Transverse colon (tissue), 4 donors: ENCODE data around the gene GIMAP2. TPM values are rescaled to one million over a fixed set of nuclear protein-coding genes. Genes with fewer than 3 reads are reported as not detected.

ENCODE experiments used
- DNase-seq: peaks from one replicate; pipeline ENCODE4 v3.0.0-alpha.2; 2019
- H3K27ac ChIP-seq, 4 donors: fragments of 200-600 bp; sonication (generic); 2 replicates each; pipeline ENCODE4 v1.5.1; 2016 to 2018; ENCODE audit warnings: inconsistent platforms in 4 of 4
- H3K27me3 ChIP-seq: fragments of 200-600 bp; sonication (generic); 2 replicates; pipeline ENCODE4 v1.5.1; 2017; ENCODE audit warnings: inconsistent platforms
- H3K36me3 ChIP-seq, 4 donors: fragments of 200-600 bp; sonication (generic); 2 replicates each; pipeline ENCODE4 v1.5.1; 2017 to 2019; ENCODE audit warnings: inconsistent platforms in 4 of 4
- H3K4me1 ChIP-seq, 4 donors: fragments of 200-600 bp; sonication (generic); 2 replicates each; pipeline ENCODE4 v1.5.1; 2017 to 2020; ENCODE audit warnings: inconsistent platforms in 4 of 4
- H3K4me3 ChIP-seq, 4 donors: fragments of 200-600 bp; sonication (generic); 1 replicate in 1 of 4; 2 replicates in 3 of 4; pipeline versions ENCODE4 v1.5.1 to v1.6.1; 2017 to 2019; ENCODE audit warnings: inconsistent platforms in 4 of 4
- H3K9me3 ChIP-seq, 2 donors: fragments of 200-600 bp; sonication (generic); 2 replicates each; pipeline ENCODE4 v1.5.1; 2017 to 2019; ENCODE audit warnings: inconsistent platforms in 2 of 2
- CTCF ChIP-seq, 5 experiments: fragments of 200-600 bp in 3 of 5; fragments of 450-650 bp in 2 of 5; sonication (generic) in 3 of 5; IDR thresholded peaks; 1 replicate in 2 of 5; 2 replicates in 3 of 5; pipeline ENCODE4 v1.5.1; 2016 to 2017; ENCODE audit warnings: antibody characterized with exemption in 5 of 5, inconsistent platforms in 3 of 5, mild to moderate bottlenecking in 2 of 5, moderate library complexity in 1 of 5
- EP300 ChIP-seq: sonication (generic); formaldehyde crosslinking; IDR thresholded peaks from one replicate; pipeline ENCODE4 v1.6.1; 2017; ENCODE audit warnings: antibody characterized with exemption, low read depth
- POLR2A ChIP-seq: fragments of 450-650 bp; IDR thresholded peaks from one replicate; pipeline ENCODE4 v1.6.1; 2016; ENCODE audit warnings: antibody characterized with exemption, mild to moderate bottlenecking, moderate library complexity
- POLR2AphosphoS5 ChIP-seq, 3 donors: sonication (generic); formaldehyde crosslinking; IDR thresholded peaks; one replicate each; pipeline ENCODE4 v1.6.1; 2016; ENCODE audit warnings: antibody characterized with exemption in 3 of 3
- WGBS, 2 donors: methylation state at CpG; one replicate each; pipeline ENCODE4 v1.1.5; 2018; ENCODE audit warnings: low coverage in 1 of 2; 5-methylcytosine and 5-hydroxymethylcytosine counted together
- in situ Hi-C, 4 donors: fragments of 200-750 bp; cut with MboI; loops; one replicate each; pipeline versions ENCODE4 v1.15.0 to v1.15.1; 2017; ENCODE audit warnings: low sequenced_read_pairs in 3 of 4, low pct_ligation_motif_present in 1 of 4, low pct_unique_long_range_greater_than_20kb in 1 of 4
- intact Hi-C: fragments of 100-400 bp; cut with DNase I; formaldehyde crosslinking; loops from one replicate; pipeline ENCODE4 v1.15.1; 2023; ENCODE audit warnings: low total_unique reads
- total RNA-seq, 4 donors: library from RNA; depleted of rRNA; stranded (reverse); fragments of >200 nt; gene quantifications; one replicate each; pipeline ENCODE4 v1.1.0, GENCODE V29; 2016

The GIMAP2 gene
- total RNA-seq, 4 donors from 2014 or later = 4.5 to 16.2 TPM; not detected in 2

- in situ Hi-C loops = no loop called here
- no peak for TF ChIP-seq CTCF (IDR thresholded peaks at IDR 0.05)
- TF ChIP-seq POLR2A = no peak
- TF ChIP-seq POLR2AphosphoS5 (IDR thresholded peaks at IDR 0.05) = no peak
- TF ChIP-seq EP300 = no peak
Observed at GRCh38 chr7:150648353-150649079, 37.0 kb upstream of the GIMAP2 start.

GRCh38 chr7:150649080-150649385 is 36.5 kb upstream of the GIMAP2 start:
- no peak overlapping the region for H3K27ac ChIP-seq
- no peaks in the 10 kb centered on the region for H3K9me3 ChIP-seq
- in situ Hi-C loops = no loop called here

More at GRCh38 chr7:150648353-150649079, 37.0 kb upstream of the GIMAP2 start:
- Histone ChIP-seq H3K4me1 (no peaks in the 10 kb centered on the region), H3K36me3 (no peaks in the 10 kb centered on the region), H3K27me3 (no peaks in the 10 kb centered on the region), H3K27ac (no peak overlapping the region), H3K9me3 (no peaks in the 10 kb centered on the region), H3K4me3 (no peak overlapping the region)
- WGBS, 2 donors = 61 to 63% methylated on average over 2 to 3 of the region's 3 CpGs
- DNase-seq = no peak
- intact Hi-C loops = no loop called here

GRCh38 chr7:150654692-150655091 is 30.8 kb upstream of the GIMAP2 start:
- H3K9me3 ChIP-seq = no peaks in the 10 kb centered on the region
- H3K27me3 ChIP-seq = no peaks in the 10 kb centered on the region
- intact Hi-C loops (no loop called here), in situ Hi-C loops (no loop called here)
- DNase-seq = no peak
- H3K4me3 ChIP-seq = no peak overlapping the region
- WGBS, 2 donors = 77 to 94% methylated on average over 2 of the region's 2 CpGs
- H3K4me1 ChIP-seq = no peaks in the 10 kb centered on the region
- no peak overlapping the region for H3K27ac ChIP-seq
- TF ChIP-seq POLR2AphosphoS5 (IDR thresholded peaks at IDR 0.05) (no peak), CTCF (IDR thresholded peaks at IDR 0.05) (no peak), POLR2A (no peak), EP300 (no peak)
- no peaks in the 10 kb centered on the region for H3K36me3 ChIP-seq

More at GRCh38 chr7:150649080-150649385, 36.5 kb upstream of the GIMAP2 start:
- Histone ChIP-seq H3K4me3 (no peak overlapping the region), H3K36me3 (no peaks in the 10 kb centered on the region), H3K27me3 (no peaks in the 10 kb centered on the region), H3K4me1 (no peaks in the 10 kb centered on the region)
- TF ChIP-seq CTCF (IDR thresholded peaks at IDR 0.05) = no peak
- TF ChIP-seq POLR2A = no peak
- TF ChIP-seq EP300 = no peak
- TF ChIP-seq POLR2AphosphoS5 (IDR thresholded peaks at IDR 0.05) = no peak
- 54 to 100% methylated on average over 1 to 3 of the region's 3 CpGs for WGBS, 2 donors
- intact Hi-C loops = no loop called here
- DNase-seq = no peak

- Histone ChIP-seq H3K27ac (no peak overlapping the region), H3K36me3 (no peaks in the 10 kb centered on the region), H3K9me3 (no peaks in the 10 kb centered on the region), H3K4me3 (no peak overlapping the region), H3K4me1 (no peaks in the 10 kb centered on the region), H3K27me3 (no peaks in the 10 kb centered on the region)
- 53 to 84% methylated on average over 3 to 5 of the region's 5 CpGs for WGBS, 2 donors
- in situ Hi-C loops (no loop called here), intact Hi-C loops (no loop called here)
- TF ChIP-seq POLR2A (no peak), POLR2AphosphoS5 (IDR thresholded peaks at IDR 0.05) (no peak), EP300 (no peak), CTCF (IDR thresholded peaks at IDR 0.05) (no peak)
- no peak for DNase-seq
Observed at GRCh38 chr7:150656047-150656446, 29.5 kb upstream of the GIMAP2 start.
